ENCODE results near the gene UBE2J2. TPM values are rescaled to one million over a fixed set of nuclear protein-coding genes. Genes with fewer than 3 reads are reported as not detected.

UBE2J2 gene
- total and polyA plus RNA-seq, 2 of the 13 experiments (the other 11 are each of a cell fraction or from before 2014, with no cell fraction given): 25.4 to 29.4 TPM

DNA sequence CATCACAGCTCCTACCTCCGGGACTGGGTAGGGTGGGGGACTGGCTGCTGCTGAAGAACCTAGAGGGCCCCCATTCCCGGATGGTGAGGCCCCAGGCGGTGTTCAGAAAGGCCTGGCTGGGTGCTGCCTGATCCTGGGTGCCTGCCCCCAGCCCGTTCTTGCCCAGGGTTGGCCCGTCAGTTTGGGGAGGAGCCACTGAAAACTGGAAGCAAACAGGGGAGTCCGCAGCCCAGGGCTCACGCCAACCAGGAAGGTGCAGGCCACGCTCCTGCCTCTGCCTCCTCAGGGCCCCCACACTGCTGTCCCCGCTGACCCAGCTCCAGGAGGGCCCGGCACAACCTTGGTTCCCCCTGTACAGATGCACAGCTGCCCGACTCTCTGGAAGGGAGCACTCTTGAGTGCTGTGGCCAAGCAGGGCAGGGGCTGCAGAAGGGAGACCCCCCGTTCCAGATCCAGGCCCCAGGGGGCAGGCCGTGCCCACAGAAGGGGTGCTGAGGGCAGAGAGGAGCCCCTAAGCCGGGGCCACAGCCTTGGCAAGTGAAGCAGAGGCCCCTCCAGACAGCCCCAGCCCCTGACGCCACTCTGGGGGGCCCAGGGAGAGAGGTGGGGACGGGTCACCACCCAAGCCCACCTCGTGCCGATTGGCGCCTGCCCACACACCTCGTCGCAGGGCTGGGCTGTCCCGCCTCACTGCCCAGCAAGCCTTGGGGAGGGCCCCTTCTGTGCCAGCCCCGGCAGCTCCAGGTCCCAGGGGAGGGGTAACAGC lies 32.6 kb downstream of the UBE2J2 start (continued):
- TF ChIP-seq, protein P1, sequence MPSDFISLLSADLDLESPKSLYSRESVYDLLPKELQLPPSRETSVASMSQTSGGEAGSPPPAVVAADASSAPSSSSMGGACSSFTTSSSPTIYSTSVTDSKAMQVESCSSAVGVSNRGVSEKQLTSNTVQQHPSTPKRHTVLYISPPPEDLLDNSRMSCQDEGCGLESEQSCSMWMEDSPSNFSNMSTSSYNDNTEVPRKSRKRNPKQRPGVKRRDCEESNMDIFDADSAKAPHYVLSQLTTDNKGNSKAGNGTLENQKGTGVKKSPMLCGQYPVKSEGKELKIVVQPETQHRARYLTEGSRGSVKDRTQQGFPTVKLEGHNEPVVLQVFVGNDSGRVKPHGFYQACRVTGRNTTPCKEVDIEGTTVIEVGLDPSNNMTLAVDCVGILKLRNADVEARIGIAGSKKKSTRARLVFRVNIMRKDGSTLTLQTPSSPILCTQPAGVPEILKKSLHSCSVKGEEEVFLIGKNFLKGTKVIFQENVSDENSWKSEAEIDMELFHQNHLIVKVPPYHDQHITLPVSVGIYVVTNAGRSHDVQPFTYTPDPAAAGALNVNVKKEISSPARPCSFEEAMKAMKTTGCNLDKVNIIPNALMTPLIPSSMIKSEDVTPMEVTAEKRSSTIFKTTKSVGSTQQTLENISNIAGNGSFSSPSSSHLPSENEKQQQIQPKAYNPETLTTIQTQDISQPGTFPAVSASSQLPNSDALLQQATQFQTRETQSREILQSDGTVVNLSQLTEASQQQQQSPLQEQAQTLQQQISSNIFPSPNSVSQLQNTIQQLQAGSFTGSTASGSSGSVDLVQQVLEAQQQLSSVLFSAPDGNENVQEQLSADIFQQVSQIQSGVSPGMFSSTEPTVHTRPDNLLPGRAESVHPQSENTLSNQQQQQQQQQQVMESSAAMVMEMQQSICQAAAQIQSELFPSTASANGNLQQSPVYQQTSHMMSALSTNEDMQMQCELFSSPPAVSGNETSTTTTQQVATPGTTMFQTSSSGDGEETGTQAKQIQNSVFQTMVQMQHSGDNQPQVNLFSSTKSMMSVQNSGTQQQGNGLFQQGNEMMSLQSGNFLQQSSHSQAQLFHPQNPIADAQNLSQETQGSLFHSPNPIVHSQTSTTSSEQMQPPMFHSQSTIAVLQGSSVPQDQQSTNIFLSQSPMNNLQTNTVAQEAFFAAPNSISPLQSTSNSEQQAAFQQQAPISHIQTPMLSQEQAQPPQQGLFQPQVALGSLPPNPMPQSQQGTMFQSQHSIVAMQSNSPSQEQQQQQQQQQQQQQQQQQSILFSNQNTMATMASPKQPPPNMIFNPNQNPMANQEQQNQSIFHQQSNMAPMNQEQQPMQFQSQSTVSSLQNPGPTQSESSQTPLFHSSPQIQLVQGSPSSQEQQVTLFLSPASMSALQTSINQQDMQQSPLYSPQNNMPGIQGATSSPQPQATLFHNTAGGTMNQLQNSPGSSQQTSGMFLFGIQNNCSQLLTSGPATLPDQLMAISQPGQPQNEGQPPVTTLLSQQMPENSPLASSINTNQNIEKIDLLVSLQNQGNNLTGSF (CRISPR knock-in tag; IDR thresholded peaks at IDR 0.05): no peak
- TF ChIP-seq HNF4G (IDR thresholded peaks at IDR 0.05; ENCODE audit: borderline replicate concordance, low read depth, low read length) (no peak), HNF4G (CRISPR knock-in tag; IDR thresholded peaks at IDR 0.05; ENCODE audit: borderline replicate concordance, low read depth) (0 out of 2 replicates have a peak, but pooled peaks have one; percentile 25), NFIB (CRISPR knock-in tag; IDR thresholded peaks at IDR 0.05; ENCODE audit: borderline replicate concordance) (peak; percentile 79; the same call in 1 of the 2 replicates), AHR (CRISPR knock-in tag; IDR thresholded peaks at IDR 0.05) (no peak), HNRNPUL1 (IDR thresholded peaks at IDR 0.05; ENCODE audit: low read depth, low read length) (no peak), ZBTB7A (CRISPR knock-in tag; IDR thresholded peaks at IDR 0.05) (0 out of 2 replicates have a peak, but pooled peaks have one; percentile 71), U2AF2 (IDR thresholded peaks at IDR 0.05; ENCODE audit: low read depth, low read length) (no peak), ZNF570 (CRISPR knock-in tag; IDR thresholded peaks at IDR 0.05; ENCODE audit: borderline replicate concordance) (no peak), SOX6 (IDR thresholded peaks at IDR 0.05) (no peak), SOX6 (CRISPR knock-in tag; IDR thresholded peaks at IDR 0.05) (no peak), ZSCAN30 (CRISPR knock-in tag; IDR thresholded peaks at IDR 0.05) (no peak), CBX5 (CRISPR knock-in tag; IDR thresholded peaks at IDR 0.05; ENCODE audit: borderline replicate concordance) (no peak)
- TF ChIP-seq, protein P2, sequence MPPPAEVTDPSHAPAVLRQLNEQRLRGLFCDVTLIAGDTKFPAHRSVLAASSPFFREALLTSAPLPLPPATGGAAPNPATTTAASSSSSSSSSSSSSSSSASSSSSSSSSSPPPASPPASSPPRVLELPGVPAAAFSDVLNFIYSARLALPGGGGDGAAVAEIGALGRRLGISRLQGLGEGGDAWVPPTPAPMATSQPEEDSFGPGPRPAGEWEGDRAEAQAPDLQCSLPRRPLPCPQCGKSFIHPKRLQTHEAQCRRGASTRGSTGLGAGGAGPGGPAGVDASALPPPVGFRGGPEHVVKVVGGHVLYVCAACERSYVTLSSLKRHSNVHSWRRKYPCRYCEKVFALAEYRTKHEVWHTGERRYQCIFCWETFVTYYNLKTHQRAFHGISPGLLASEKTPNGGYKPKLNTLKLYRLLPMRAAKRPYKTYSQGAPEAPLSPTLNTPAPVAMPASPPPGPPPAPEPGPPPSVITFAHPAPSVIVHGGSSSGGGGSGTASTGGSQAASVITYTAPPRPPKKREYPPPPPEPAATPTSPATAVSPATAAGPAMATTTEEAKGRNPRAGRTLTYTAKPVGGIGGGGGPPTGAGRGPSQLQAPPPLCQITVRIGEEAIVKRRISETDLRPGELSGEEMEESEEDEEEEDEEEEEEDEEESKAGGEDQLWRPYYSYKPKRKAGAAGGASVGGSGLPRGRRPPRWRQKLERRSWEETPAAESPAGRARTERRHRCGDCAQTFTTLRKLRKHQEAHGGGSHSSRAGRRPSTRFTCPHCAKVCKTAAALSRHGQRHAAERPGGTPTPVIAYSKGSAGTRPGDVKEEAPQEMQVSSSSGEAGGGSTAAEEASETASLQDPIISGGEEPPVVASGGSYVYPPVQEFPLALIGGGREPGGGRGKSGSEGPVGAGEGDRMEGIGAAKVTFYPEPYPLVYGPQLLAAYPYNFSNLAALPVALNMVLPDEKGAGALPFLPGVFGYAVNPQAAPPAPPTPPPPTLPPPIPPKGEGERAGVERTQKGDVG (CRISPR knock-in tag; IDR thresholded peaks at IDR 0.05; ENCODE audit: borderline replicate concordance): 0 out of 2 replicates have a peak, but pooled peaks have one; percentile 23
- TF ChIP-seq, protein P3, sequence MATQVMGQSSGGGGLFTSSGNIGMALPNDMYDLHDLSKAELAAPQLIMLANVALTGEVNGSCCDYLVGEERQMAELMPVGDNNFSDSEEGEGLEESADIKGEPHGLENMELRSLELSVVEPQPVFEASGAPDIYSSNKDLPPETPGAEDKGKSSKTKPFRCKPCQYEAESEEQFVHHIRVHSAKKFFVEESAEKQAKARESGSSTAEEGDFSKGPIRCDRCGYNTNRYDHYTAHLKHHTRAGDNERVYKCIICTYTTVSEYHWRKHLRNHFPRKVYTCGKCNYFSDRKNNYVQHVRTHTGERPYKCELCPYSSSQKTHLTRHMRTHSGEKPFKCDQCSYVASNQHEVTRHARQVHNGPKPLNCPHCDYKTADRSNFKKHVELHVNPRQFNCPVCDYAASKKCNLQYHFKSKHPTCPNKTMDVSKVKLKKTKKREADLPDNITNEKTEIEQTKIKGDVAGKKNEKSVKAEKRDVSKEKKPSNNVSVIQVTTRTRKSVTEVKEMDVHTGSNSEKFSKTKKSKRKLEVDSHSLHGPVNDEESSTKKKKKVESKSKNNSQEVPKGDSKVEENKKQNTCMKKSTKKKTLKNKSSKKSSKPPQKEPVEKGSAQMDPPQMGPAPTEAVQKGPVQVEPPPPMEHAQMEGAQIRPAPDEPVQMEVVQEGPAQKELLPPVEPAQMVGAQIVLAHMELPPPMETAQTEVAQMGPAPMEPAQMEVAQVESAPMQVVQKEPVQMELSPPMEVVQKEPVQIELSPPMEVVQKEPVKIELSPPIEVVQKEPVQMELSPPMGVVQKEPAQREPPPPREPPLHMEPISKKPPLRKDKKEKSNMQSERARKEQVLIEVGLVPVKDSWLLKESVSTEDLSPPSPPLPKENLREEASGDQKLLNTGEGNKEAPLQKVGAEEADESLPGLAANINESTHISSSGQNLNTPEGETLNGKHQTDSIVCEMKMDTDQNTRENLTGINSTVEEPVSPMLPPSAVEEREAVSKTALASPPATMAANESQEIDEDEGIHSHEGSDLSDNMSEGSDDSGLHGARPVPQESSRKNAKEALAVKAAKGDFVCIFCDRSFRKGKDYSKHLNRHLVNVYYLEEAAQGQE (IDR thresholded peaks at IDR 0.05; ENCODE audit: borderline replicate concordance in 1 of 2, low read depth in 1 of 2, low read length in 2 of 2): no peak

Measured in HepG2 (cell line).